ENCODE results near the gene PHF14. TPM values are rescaled to one million over a fixed set of nuclear protein-coding genes. Genes with fewer than 3 reads are reported as not detected.

Gene PHF14
- total and polyA plus RNA-seq, 2 experiments from 2014 or later: 72.0 to 87.9 TPM

GRCh38 chr7:11168650-11169170 lies 195.0 kb downstream of the PHF14 start:
- Histone ChIP-seq H3K4me2 (no peak overlapping the region), H3F3A (replicated peaks; ENCODE audit: low read depth) (no peaks in the 10 kb centered on the region), H4K20me1 (replicated peaks; ENCODE audit: insufficient read depth) (no peaks in the 10 kb centered on the region), H3K9me2 (ENCODE audit: insufficient read depth) (no peaks in the 10 kb centered on the region), H3K79me2 (replicated peaks; ENCODE audit: insufficient read depth) (no peaks in the 10 kb centered on the region), H3K36me3 (ENCODE audit: insufficient read depth) (no peaks in the 10 kb centered on the region), H3K4me3 (no peak overlapping the region), H3K27ac (ENCODE audit: low read depth) (no peak overlapping the region), H2AFZ (no peak overlapping the region), H3K4me1 (ENCODE audit: insufficient read depth) (no peaks in the 10 kb centered on the region), H3K27me3 (ENCODE audit: insufficient read depth) (no peaks in the 10 kb centered on the region)
- DNase-seq (ENCODE audit: low spot score) (no peak), ATAC-seq (no peak)
- no peaks in the 10 kb centered on the region for H3K9me3 Mint-ChIP-seq
- no peaks in the 10 kb centered on the region for H3K36me3 Mint-ChIP-seq (ENCODE audit: low read depth)
- H3K4me3 Mint-ChIP-seq: no peak overlapping the region
- TF ChIP-seq NANOG (IDR thresholded peaks at IDR 0.05; ENCODE audit: borderline replicate concordance): no peak
- TF ChIP-seq EZH2 (IDR thresholded peaks at IDR 0.05; ENCODE audit: low read depth, unreplicated experiment): no peak
- TF ChIP-seq STAT1 (IDR thresholded peaks at IDR 0.05; ENCODE audit: unreplicated experiment): no peak
- no peak for TF ChIP-seq REST (IDR thresholded peaks at IDR 0.05; ENCODE audit: unreplicated experiment)
- TF ChIP-seq EZH2phosphoT487 (IDR thresholded peaks at IDR 0.05; ENCODE audit: unreplicated experiment): no peak
- TF ChIP-seq CTCF (conservative IDR thresholded peaks at IDR 0.05; ENCODE audit: low read depth in 2 of 2): no peak
- TF ChIP-seq POLR2AphosphoS5 (IDR thresholded peaks at IDR 0.05; ENCODE audit: low read depth): no peak
- TF ChIP-seq CREB1 (CRISPR knock-in tag; IDR thresholded peaks at IDR 0.05; ENCODE audit: low read depth): no peak
- no peak for TF ChIP-seq ZNF114 (CRISPR knock-in tag; IDR thresholded peaks at IDR 0.05)
- TF ChIP-seq ZNF331 (CRISPR knock-in tag; IDR thresholded peaks at IDR 0.05; ENCODE audit: low read depth): no peak
- TF ChIP-seq ETS1 (IDR thresholded peaks at IDR 0.05): no peak
- TF ChIP-seq JUNB (IDR thresholded peaks at IDR 0.05; ENCODE audit: unreplicated experiment): no peak
- no peak for TF ChIP-seq ZNF462 (CRISPR knock-in tag; IDR thresholded peaks at IDR 0.05)
- no peaks in the 10 kb centered on the region for H3K4me1 Mint-ChIP-seq
- no peaks in the 10 kb centered on the region for H3K27me3 Mint-ChIP-seq (ENCODE audit: insufficient read depth, low read depth, poor library complexity)
- H3K27ac Mint-ChIP-seq: no peak overlapping the region
